GM12873 (cell line): ENCODE measurements around the gene GOLGA8H.
"Not testable (repeated sequence)": the region's sequence is repeated elsewhere in the genome, so short reads cannot be mapped to it uniquely, and the experiment has no call there.

ENCODE experiments used
- TF ChIP-seq, protein P1 (sequence below): IDR thresholded peaks from 2 replicates; pipeline ENCODE4 v1.5.1; 2012; ENCODE audit warnings: low read depth, mild to moderate bottlenecking, moderate library complexity, low read length, control low read depth; ENCODE audit not compliant: insufficient read depth; ENCODE audit errors: missing control alignments

Gene GOLGA8H, protein sequence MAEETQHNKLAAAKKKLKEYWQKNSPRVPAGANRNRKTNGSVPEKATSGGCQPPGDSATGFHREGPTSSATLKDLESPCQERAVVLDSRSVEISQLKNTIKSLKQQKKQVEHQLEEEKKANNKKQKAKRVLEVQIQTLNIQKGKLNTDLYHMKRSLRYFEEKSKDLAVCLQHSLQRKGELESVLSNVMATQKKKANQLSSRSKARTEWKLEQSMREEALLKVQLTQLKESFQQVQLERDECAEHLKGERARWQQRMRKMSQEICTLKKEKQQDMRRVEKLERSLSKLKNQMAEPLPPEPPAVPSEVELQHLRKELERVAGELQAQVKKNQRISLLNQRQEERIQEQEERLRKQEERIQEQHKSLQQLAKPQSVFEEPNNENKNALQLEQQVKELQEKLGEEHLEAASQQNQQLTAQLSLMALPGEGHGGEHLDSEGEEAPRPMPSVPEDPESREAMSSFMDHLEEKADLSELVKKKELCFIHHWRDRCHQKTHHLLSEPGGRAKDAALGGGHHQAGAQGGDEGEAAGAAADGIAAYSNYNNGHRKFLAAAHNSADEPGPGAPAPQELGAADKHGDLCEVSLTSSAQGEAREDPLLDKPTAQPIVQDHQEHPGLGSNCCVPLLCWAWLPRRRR

DNA sequence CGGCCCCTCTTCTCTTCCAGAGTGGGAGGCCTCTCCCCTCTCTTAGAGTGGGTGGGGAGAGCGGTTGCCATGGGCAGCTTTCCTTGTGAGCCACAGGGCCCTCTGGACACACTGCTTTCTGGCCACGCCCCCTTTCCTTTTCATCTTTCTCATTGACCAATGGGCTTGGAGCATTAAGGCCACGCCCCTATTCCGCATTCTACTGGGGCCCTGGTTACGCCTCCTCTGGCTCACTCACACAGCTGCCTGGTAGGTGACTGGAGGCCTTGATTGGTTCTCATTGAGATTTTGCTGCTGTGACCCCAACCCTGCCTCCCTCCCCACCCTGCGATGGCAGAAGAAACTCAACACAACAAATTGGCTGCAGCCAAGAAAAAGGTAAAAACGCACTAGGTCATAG, at the start of gene GOLGA8H:
Gene GOLGA8H, plus strand, starts transcription at position 233 of the 400 bp plus-strand sequence. Its CDS starts 98 bp downstream, at position 331.
- TF ChIP-seq, protein P1, sequence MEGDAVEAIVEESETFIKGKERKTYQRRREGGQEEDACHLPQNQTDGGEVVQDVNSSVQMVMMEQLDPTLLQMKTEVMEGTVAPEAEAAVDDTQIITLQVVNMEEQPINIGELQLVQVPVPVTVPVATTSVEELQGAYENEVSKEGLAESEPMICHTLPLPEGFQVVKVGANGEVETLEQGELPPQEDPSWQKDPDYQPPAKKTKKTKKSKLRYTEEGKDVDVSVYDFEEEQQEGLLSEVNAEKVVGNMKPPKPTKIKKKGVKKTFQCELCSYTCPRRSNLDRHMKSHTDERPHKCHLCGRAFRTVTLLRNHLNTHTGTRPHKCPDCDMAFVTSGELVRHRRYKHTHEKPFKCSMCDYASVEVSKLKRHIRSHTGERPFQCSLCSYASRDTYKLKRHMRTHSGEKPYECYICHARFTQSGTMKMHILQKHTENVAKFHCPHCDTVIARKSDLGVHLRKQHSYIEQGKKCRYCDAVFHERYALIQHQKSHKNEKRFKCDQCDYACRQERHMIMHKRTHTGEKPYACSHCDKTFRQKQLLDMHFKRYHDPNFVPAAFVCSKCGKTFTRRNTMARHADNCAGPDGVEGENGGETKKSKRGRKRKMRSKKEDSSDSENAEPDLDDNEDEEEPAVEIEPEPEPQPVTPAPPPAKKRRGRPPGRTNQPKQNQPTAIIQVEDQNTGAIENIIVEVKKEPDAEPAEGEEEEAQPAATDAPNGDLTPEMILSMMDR, result not testable (repeated sequence)

DNA sequence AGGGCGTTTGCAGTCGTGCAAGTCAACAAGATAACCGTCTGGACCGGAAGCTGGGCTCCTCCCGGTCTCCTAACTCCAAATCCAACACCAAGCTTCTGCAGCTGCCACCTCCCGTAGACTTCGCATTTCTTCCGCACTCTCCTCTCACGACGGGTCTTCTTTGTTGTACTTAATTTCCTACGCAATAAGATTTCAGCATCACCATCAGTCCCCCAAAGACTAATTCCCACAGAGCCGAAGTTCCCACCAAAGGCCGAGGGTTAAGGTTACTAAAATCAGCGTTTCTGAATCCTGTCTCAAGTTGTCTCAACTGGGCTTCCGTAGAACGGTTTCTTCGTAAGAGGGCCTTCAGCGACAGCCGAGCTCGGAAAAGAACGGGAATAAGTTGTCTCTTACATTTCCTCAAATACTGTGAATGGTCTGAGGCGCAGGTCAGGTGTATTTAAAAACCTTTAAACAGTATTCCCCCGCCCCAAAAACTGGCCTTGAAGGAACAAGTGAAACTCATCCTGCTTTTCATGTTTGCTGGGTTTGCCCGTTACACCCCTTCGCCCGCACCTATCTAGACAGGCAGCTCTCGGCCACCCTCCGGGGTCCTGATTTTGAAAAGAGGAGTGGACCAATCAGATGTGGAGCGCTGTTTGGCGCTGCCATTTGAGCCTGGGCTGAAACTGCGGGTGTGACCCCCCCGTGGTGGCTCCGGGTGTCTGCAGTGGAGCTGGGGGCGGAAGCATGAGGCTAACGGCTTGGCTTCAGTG, 21.8 kb downstream of the GOLGA8H start, which contains the start of gene ARHGAP11B:
Gene ARHGAP11B, plus strand, starts transcription at position 693 of the 758 bp plus-strand sequence.
- TF ChIP-seq, protein P1, result peak; percentile 8

DNA sequence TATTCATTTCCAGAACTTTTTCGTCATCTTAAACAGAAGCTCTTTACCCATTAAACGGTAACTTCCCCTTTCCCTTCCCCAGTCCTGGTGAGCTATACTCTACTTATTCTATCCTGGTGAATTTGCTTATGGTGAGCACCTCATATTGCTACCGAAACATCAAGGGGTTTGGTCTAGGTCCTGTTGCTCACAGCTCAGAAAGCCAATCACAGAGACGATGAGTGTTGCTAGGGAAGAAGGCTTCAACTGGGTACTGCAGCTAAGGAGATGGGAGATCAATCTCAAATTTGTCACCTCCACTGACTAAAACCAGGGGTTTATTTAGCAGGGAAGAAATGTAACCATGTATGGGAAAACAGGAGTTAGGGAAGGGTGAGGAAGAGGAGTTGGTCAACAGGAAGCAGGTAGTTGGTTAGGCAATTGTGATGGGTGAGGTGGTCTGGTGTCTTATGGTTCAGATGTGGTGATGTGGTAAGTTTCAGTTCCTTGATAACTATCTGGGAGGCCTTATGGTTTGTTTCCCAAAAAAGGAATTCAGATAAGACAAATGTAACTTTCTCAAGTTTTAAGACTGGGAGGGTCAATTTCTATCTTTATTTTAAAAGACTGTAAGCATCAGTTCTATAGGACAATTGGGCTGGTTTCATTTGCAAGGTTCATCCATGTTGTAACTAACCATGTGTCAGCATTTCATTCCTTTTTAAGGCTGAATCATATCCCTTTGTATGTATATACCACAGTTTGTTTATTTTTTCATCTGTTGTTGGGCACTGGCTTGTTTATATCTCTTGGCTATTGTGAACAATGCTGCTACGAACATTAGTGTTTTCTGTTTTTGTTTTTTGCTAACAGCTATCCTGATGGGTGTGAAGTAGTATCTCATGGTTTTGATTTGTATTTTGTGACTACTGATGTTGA, 46.4 kb downstream of the GOLGA8H start:
- TF ChIP-seq, protein P1, result no peak

DNA sequence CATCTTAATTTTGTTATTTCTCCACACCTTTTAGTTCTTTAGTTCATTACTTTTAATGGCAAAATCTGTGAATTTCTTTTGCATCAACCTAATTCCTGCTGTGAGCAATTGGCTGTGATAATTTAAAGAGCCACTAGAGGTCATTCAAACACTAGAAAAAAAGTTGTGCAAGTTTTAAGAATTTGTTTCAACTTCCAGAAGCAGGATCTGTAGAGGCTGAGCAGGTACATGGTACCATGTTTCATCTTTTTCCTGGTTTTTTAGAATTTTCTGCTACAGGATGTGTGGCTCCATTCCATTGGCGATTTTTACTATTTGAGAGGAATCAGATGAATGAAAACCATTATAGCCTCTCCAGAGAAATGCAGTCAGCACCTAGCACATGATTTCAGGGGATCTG, 57.3 kb downstream of the GOLGA8H start:
- TF ChIP-seq, protein P1, result peak; percentile 43
